A673 (cell line): ENCODE measurements around the gene FRAS1. TPM values are rescaled to one million over a fixed set of nuclear protein-coding genes. Genes with fewer than 3 reads are reported as not detected.

Experiments used
- BruUV-seq: library from RNA; stranded (reverse); fragments of 400-500 nt; replicated peaks from 2 replicates; lab custom pipeline; 2021; lab: Mats Ljungman, UMichigan
- CTCF ChIA-PET: fragments of 300-600 bp; sonication (Branson Sonifier 250); formaldehyde crosslinking; loops from one replicate; lab custom pipeline; 2022; ENCODE audit warnings: antibody characterized with exemption; lab: Charles Lee
- POLR2A ChIA-PET: fragments of 300-600 bp; sonication (Branson Sonifier 250); formaldehyde crosslinking; loops from one replicate; lab custom pipeline; 2022; ENCODE audit warnings: antibody characterized with exemption; ENCODE audit not compliant: low non-redundant PET; lab: Charles Lee
- DNase-seq: peaks from one replicate; pipeline ENCODE4 v3.0.0-alpha.2; 2015; ENCODE audit warnings: low spot score
- H3K27ac ChIP-seq: fragments of 200-600 bp; sonication (generic); 2 replicates; pipeline ENCODE4 v1.5.1; 2016; ENCODE audit warnings: mixed run types, low read depth, mild to moderate bottlenecking, mixed read lengths, antibody characterized with exemption, low read length; ENCODE audit not compliant: poor library complexity, severe bottlenecking
- H3K27me3 ChIP-seq: fragments of 200-600 bp; sonication (generic); replicated peaks from 2 replicates; pipeline ENCODE4 v1.6.1; 2017; ENCODE audit warnings: mixed run types, low read depth, mild to moderate bottlenecking, mixed read lengths, antibody characterized with exemption, low read length; ENCODE audit not compliant: insufficient read depth, poor library complexity
- H3K36me3 ChIP-seq: fragments of 200-600 bp; sonication (generic); 2 replicates; pipeline ENCODE4 v1.6.1; 2016; ENCODE audit warnings: mixed run types, mild to moderate bottlenecking, mixed read lengths, antibody characterized with exemption, low read length; ENCODE audit not compliant: insufficient read depth, poor library complexity, severe bottlenecking
- H3K4me1 ChIP-seq: fragments of 200-600 bp; sonication (generic); 2 replicates; pipeline ENCODE4 v1.6.1; 2017; ENCODE audit warnings: mixed run types, mild to moderate bottlenecking, mixed read lengths, antibody characterized with exemption, low read length; ENCODE audit not compliant: insufficient read depth, poor library complexity, severe bottlenecking
- H3K4me3 ChIP-seq: fragments of 200-600 bp; sonication (generic); 2 replicates; pipeline ENCODE4 v1.5.1; 2016; ENCODE audit warnings: low read depth, mixed run types, mild to moderate bottlenecking, mixed read lengths, low read length; ENCODE audit not compliant: poor library complexity, severe bottlenecking
- H3K9me3 ChIP-seq: fragments of 200-600 bp; sonication (generic); 2 replicates; pipeline ENCODE4 v1.6.1; 2016; ENCODE audit warnings: mixed run types, low read depth, mild to moderate bottlenecking, mixed read lengths, antibody characterized with exemption, low read length; ENCODE audit not compliant: poor library complexity, severe bottlenecking
- EZH2 ChIP-seq: fragments of 200-600 bp; sonication (generic); IDR thresholded peaks from 2 replicates; pipeline ENCODE4 v1.6.1; 2017; ENCODE audit warnings: borderline replicate concordance, low read depth, mild to moderate bottlenecking, mixed read lengths, antibody characterized with exemption, low read length; ENCODE audit not compliant: poor library complexity, severe bottlenecking
- intact Hi-C: fragments of 100-400 bp; cut with micrococcal nuclease; formaldehyde crosslinking; loops from one replicate; pipeline ENCODE4 v1.10.0; 2022; ENCODE audit not compliant: unreplicated experiment
- total RNA-seq: library from RNA; stranded (reverse); gene quantifications from 2 replicates; pipeline ENCODE4 v1.2.3, GENCODE V29; 2021
- TF ChIP-seq, protein P1 (sequence below): fragments of 300-800, 200-600 bp; sonication (generic); conservative IDR thresholded peaks from 2 replicates; pipeline ENCODE4 v1.5.1; 2017; ENCODE audit warnings: low read depth, mild to moderate bottlenecking, antibody characterized with exemption, low read length, moderate library complexity, mixed read lengths

FRAS1 gene
- total RNA-seq, 1 experiment from 2014 or later, result 0.06 TPM

DNA sequence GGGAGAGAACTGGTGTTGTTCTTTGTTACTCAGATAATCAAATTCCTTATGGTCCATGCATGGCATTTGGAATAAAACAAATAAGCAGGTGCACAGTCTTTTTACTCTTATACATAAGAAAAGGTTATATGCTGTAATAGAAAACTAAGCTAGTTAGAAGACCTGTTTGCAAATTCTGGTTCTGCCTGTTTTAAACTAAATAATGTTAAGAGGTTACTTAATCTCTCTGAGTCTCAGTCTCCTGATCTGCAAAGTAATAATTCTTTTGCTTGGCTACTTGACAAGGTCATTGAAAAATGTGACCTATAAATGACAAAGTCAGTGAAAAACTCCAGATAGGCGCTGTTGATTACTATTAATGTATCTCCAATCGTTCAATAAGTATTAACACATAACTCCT is 451.9 kb downstream of the FRAS1 start:
- TF ChIP-seq, protein P1, sequence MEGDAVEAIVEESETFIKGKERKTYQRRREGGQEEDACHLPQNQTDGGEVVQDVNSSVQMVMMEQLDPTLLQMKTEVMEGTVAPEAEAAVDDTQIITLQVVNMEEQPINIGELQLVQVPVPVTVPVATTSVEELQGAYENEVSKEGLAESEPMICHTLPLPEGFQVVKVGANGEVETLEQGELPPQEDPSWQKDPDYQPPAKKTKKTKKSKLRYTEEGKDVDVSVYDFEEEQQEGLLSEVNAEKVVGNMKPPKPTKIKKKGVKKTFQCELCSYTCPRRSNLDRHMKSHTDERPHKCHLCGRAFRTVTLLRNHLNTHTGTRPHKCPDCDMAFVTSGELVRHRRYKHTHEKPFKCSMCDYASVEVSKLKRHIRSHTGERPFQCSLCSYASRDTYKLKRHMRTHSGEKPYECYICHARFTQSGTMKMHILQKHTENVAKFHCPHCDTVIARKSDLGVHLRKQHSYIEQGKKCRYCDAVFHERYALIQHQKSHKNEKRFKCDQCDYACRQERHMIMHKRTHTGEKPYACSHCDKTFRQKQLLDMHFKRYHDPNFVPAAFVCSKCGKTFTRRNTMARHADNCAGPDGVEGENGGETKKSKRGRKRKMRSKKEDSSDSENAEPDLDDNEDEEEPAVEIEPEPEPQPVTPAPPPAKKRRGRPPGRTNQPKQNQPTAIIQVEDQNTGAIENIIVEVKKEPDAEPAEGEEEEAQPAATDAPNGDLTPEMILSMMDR, result no peak
- no peak for TF ChIP-seq EZH2
- CTCF ChIA-PET, result no interaction called here
- DNase-seq, result no peak
- Histone ChIP-seq H3K27ac (no peak overlapping the region), H3K4me3 (no peak overlapping the region), H3K36me3 (no peaks in the 10 kb centered on the region), H3K27me3 (no peaks in the 10 kb centered on the region), H3K4me1 (no peaks in the 10 kb centered on the region), H3K9me3 (no peaks in the 10 kb centered on the region)
- BruUV-seq, result no TSS peak
- intact Hi-C loops, result no loop called here
- POLR2A ChIA-PET, result no interaction called here

DNA sequence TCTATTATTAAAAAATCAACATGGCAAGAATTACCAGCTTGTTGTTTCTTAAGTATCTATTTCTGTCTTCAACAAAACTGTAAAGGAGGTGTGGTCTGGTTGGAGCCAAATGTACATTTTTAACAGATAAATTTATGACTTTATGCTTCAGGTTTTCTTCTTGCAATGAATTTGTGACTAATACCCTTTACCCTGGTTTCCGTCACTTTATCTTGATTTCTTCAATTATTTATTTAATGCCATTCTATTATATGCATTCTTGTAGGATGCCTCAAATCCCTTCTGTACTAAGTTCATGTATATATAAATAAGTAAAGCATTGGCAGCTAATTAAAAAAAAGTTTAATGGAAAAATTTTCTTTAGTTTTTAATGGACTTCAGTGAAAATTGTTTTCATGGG is 453.0 kb downstream of the FRAS1 start:
- no peaks in the 10 kb centered on the region for H3K27me3 ChIP-seq
- no peak overlapping the region for H3K4me3 ChIP-seq
- H3K27ac ChIP-seq, result no peak overlapping the region
- POLR2A ChIA-PET, result no interaction called here
- CTCF ChIA-PET, result no interaction called here
- DNase-seq, result no peak
- no peaks in the 10 kb centered on the region for H3K4me1 ChIP-seq
- no TSS peak for BruUV-seq
- intact Hi-C loops, result loop anchor here (10.0 kb wide), 1 partner anchor 515 kb away; no protein-coding TSS in a partner anchor
- H3K9me3 ChIP-seq, result no peaks in the 10 kb centered on the region
- H3K36me3 ChIP-seq, result no peaks in the 10 kb centered on the region
- no peak for TF ChIP-seq EZH2
- TF ChIP-seq, protein P1, result no peak

DNA sequence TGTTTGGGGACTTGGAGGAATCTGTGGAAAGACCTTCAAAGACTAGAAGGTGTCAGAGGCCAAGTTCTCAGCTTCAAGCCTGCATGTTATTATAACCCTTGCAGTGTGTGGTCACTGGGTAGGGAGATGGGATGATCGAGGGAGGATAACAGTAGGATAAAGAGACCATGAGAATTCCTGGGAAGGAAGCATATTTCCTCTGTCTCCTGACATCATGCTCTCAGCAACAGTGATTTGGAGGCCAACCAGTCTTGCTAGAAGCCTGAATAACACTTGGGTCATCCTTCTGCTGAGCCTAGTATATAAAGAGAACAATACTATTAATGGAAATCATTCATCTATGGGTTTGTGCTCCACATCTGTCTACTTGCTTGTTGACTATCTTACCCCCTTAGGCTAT is 453.6 kb downstream of the FRAS1 start:
- CTCF ChIA-PET, result no interaction called here
- no peaks in the 10 kb centered on the region for H3K36me3 ChIP-seq
- no peaks in the 10 kb centered on the region for H3K4me1 ChIP-seq
- no peak overlapping the region for H3K27ac ChIP-seq
- H3K9me3 ChIP-seq, result no peaks in the 10 kb centered on the region
- H3K27me3 ChIP-seq, result no peaks in the 10 kb centered on the region
- intact Hi-C loops, result loop anchor here (10.0 kb wide), 1 partner anchor 516 kb away; no protein-coding TSS in a partner anchor
- no peak overlapping the region for H3K4me3 ChIP-seq
- no TSS peak for BruUV-seq
- TF ChIP-seq, protein P1, result no peak
- TF ChIP-seq EZH2, result no peak
- POLR2A ChIA-PET, result no interaction called here
- DNase-seq, result no peak
